Activated B cell treated with CpG ODN at 0.5 μM for 24 hours (primary cell): Measurements from ENCODE around the gene TRERF1. TPM values are rescaled to one million over a fixed set of nuclear protein-coding genes. Genes with fewer than 3 reads are reported as not detected.

Source experiments
- ATAC-seq: fragments of 200-7000 bp; cut with Tn5 transposase; one replicate; pipeline ENCODE4 v1.10.0; 2021; ENCODE audit warnings: low read depth, mild to moderate bottlenecking, moderate library complexity
- CTCF ChIA-PET: fragments of 350-600 bp; sonication (Branson Sonifier 250); formaldehyde crosslinking; loops from one replicate; lab custom pipeline; 2021; ENCODE audit warnings: antibody characterized with exemption; lab: Charles Lee
- POLR2A ChIA-PET: fragments of 350-600 bp; sonication (Branson Sonifier 250); formaldehyde crosslinking; loops from one replicate; lab custom pipeline; 2021; ENCODE audit warnings: antibody characterized with exemption; lab: Charles Lee
- DNase-seq: peaks from one replicate; pipeline ENCODE4 v3.0.0; 2022
- H3K27ac Mint-ChIP-seq: one replicate; pipeline ENCODE4 v1.8.0; 2020; ENCODE audit warnings: mixed read lengths
- H3K27me3 Mint-ChIP-seq: one replicate; pipeline ENCODE4 v1.8.0; 2021; ENCODE audit warnings: mixed read lengths
- H3K36me3 Mint-ChIP-seq: one replicate; pipeline ENCODE4 v1.8.0; 2021; ENCODE audit warnings: low read depth, mixed read lengths
- H3K4me1 Mint-ChIP-seq: one replicate; pipeline ENCODE4 v1.8.0; 2021; ENCODE audit warnings: mixed read lengths
- H3K4me3 Mint-ChIP-seq: one replicate; pipeline ENCODE4 v1.8.0; 2020; ENCODE audit warnings: mild to moderate bottlenecking, mixed read lengths
- H3K9me3 Mint-ChIP-seq: one replicate; pipeline ENCODE4 v1.8.0; 2020; ENCODE audit warnings: mixed read lengths
- intact Hi-C: fragments of 100-400 bp; cut with micrococcal nuclease; formaldehyde crosslinking; loops from one replicate; pipeline ENCODE4 v1.15.1; 2024
- total RNA-seq: library from RNA; stranded (reverse); gene quantifications from 2 replicates; pipeline ENCODE4 v1.2.3, GENCODE V29; 2022
- TF ChIP-seq, protein P1 (sequence below): fragments of 200-600 bp; IDR thresholded peaks from one replicate; pipeline ENCODE4 v1.8.0; 2022; ENCODE audit warnings: antibody characterized with exemption, mild to moderate bottlenecking

The TRERF1 gene
- total RNA-seq, 1 donor from 2014 or later = 4.1 TPM

DNA sequence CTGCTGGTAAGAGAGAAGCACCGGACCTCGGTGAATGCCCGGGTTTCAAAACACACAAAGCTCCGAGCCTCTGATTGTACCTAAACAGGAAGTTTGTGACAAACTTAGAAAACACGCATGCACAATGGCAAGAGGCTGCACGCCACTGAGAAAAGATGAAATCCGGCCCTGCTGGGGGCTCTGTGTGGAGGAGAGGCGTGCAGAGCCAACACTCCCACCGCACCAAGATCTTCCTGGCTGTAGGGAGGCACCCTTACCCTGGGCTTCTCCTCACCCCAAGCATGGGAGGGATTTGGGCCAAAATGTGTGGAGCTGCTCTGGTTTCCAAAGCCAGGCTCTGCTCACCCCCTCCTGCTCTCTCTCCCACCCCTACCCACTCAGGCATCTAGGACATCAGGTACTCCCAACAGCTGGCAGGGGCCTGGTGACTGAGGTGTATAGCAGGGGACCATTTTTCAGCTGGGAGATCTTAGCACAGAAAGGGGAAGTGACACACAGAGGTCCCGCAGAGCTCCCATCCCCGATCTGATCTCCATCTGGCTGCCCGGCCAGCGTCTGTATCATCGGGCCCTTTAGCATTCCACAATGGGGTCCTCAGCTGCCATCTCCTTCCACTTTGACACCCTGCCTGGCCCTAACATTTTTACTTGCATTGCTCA, 84.2 kb downstream of the TRERF1 start:
- intact Hi-C loops = no loop called here
- Mint-ChIP-seq H3K4me3 (peak overlapping the region; percentile 76), H3K27me3 (no peaks in the 10 kb centered on the region), H3K4me1 (peaks cover 45% of the 10 kb centered on the region), H3K27ac (peak overlapping the region; percentile 79), H3K9me3 (no peaks in the 10 kb centered on the region), H3K36me3 (no peaks in the 10 kb centered on the region)
- POLR2A ChIA-PET = interaction anchor here (0.5 to 2.6 kb wide), 7 partner anchors 9 to 95 kb away, joined by 3 to 10 read pairs (median 9); partner anchors contain the start of gene TRERF1
- ATAC-seq (peak; percentile 83), DNase-seq (peak; percentile 25)
- CTCF ChIA-PET = interaction anchor here (1.8 kb wide), 1 partner anchor 180 kb away, joined by 5 read pairs; no protein-coding TSS in a partner anchor
- TF ChIP-seq, protein P1, sequence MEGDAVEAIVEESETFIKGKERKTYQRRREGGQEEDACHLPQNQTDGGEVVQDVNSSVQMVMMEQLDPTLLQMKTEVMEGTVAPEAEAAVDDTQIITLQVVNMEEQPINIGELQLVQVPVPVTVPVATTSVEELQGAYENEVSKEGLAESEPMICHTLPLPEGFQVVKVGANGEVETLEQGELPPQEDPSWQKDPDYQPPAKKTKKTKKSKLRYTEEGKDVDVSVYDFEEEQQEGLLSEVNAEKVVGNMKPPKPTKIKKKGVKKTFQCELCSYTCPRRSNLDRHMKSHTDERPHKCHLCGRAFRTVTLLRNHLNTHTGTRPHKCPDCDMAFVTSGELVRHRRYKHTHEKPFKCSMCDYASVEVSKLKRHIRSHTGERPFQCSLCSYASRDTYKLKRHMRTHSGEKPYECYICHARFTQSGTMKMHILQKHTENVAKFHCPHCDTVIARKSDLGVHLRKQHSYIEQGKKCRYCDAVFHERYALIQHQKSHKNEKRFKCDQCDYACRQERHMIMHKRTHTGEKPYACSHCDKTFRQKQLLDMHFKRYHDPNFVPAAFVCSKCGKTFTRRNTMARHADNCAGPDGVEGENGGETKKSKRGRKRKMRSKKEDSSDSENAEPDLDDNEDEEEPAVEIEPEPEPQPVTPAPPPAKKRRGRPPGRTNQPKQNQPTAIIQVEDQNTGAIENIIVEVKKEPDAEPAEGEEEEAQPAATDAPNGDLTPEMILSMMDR = no peak

DNA sequence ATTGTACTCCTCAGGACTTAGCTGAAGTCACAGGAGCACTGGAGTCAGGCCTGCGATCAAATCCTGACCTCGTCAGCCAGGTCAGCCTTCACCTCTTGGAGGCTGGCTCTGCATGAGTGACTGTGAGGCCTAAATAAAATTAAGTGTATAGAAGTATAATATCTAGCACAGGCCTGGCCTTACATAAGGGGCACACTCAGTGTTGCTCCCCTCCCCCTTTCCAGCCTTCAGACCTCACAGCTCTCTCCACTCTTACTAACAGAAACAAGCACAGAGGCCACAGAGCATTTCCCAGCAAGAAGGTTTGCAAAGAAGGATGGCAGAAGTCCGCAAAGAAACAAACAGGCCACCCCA, 84.8 kb downstream of the TRERF1 start:
- peak overlapping the region; percentile 45 for H3K4me3 Mint-ChIP-seq
- H3K9me3 Mint-ChIP-seq = no peaks in the 10 kb centered on the region
- no peak for ATAC-seq
- peaks cover 44% of the 10 kb centered on the region for H3K4me1 Mint-ChIP-seq
- H3K36me3 Mint-ChIP-seq = no peaks in the 10 kb centered on the region
- intact Hi-C loops = no loop called here
- TF ChIP-seq, protein P1 = no peak
- CTCF ChIA-PET = interaction anchor here (1.8 kb wide), 1 partner anchor 181 kb away, joined by 5 read pairs; no protein-coding TSS in a partner anchor
- no peaks in the 10 kb centered on the region for H3K27me3 Mint-ChIP-seq
- POLR2A ChIA-PET = interaction anchor here (1.4 to 2.6 kb wide), 3 partner anchors 11 to 23 kb away, joined by 3 to 10 read pairs (median 4); no protein-coding TSS in a partner anchor
- peak overlapping the region; percentile 79 for H3K27ac Mint-ChIP-seq
- DNase-seq = no peak

DNA sequence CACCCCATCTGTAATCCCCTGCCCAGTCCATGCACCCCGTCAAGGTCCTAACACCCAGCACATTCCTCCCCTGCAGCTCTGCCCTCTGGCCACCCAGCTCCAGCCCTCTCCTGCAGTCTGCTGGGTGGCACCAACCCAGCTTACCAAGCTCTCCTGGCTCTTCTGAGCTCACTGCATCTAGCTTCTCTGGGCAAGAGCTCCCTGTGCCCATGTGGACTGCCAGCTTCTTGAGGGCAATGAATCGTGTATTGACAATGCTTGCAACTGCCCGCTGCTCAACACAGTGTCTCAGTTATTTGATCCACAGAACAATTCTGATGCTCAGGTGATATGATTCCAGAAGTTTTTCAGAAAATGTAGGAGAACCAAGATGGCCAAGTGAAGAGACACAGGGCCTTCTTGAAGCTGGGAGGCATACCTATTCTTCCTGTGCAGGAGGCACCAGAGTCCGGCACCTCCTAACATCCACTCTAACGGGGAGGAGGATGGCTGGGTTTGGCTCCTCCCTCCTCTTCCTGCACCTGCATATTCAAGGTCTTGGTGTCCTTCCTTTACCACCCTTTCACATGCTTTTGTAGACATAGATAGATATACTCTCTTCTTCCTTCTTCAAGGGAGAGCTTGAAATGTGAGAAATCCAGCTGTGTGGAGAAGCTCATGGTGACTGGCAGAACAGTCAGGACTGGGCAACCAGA, 85.6 kb downstream of the TRERF1 start:
- TF ChIP-seq, protein P1 = no peak
- intact Hi-C loops = no loop called here
- no peaks in the 10 kb centered on the region for H3K36me3 Mint-ChIP-seq
- DNase-seq = no peak
- peak overlapping the region; percentile 79 for H3K27ac Mint-ChIP-seq
- POLR2A ChIA-PET = interaction anchor here (1.8 to 2.6 kb wide), 2 partner anchors 12 to 24 kb away, joined by 3 to 10 read pairs; no protein-coding TSS in a partner anchor
- H3K9me3 Mint-ChIP-seq = no peaks in the 10 kb centered on the region
- H3K4me1 Mint-ChIP-seq = peaks cover 44% of the 10 kb centered on the region
- CTCF ChIA-PET = interaction anchor here (1.8 kb wide), 1 partner anchor 181 kb away, joined by 5 read pairs; no protein-coding TSS in a partner anchor
- H3K4me3 Mint-ChIP-seq = no peak overlapping the region
- ATAC-seq = no peak
- no peaks in the 10 kb centered on the region for H3K27me3 Mint-ChIP-seq

DNA sequence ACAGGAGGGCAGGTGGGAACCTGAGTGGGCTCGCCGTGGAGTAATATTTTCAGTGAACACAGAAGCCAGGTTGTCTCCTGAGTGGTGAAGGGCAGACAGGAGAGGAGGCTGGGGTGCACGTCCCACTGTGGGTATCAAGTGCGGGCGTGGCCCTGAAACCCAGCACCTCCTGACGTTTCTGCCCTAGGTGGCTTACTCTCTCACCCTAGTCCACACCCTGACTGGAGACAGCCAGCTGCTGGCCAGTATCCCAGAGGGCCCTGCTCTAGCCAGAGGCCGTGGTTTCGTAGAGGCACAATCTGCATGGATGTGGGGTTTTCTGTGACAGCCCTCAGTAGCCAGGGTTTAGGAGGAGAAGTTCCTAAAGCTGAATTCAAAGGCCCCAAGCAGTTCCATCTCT, 86.7 kb downstream of the TRERF1 start:
- intact Hi-C loops = no loop called here
- DNase-seq (no peak), ATAC-seq (no peak)
- CTCF ChIA-PET = no interaction called here
- POLR2A ChIA-PET = no interaction called here
- no peaks in the 10 kb centered on the region for H3K27me3 Mint-ChIP-seq
- peaks cover 44% of the 10 kb centered on the region for H3K4me1 Mint-ChIP-seq
- TF ChIP-seq, protein P1 = no peak
- no peak overlapping the region for H3K4me3 Mint-ChIP-seq
- H3K27ac Mint-ChIP-seq = no peak overlapping the region
- no peaks in the 10 kb centered on the region for H3K9me3 Mint-ChIP-seq
- H3K36me3 Mint-ChIP-seq = no peaks in the 10 kb centered on the region
